Osteocyte (in vitro differentiated cells): Measurements from ENCODE around the gene STAM2. TPM values are rescaled to one million over a fixed set of nuclear protein-coding genes. Genes with fewer than 3 reads are reported as not detected.
"Not testable (repeated sequence)": the region's sequence is repeated elsewhere in the genome, so short reads cannot be mapped to it uniquely, and the experiment has no call there.

ENCODE experiments used
- DNase-seq: peaks from one replicate; pipeline ENCODE4 v3.0.0; 2021; ENCODE audit warnings: mixed read lengths; ENCODE audit not compliant: unreplicated experiment; ENCODE audit errors: extremely low spot score
- H3K27ac Mint-ChIP-seq: one replicate; pipeline ENCODE4 v1.8.0; 2021; ENCODE audit warnings: mild to moderate bottlenecking, mixed read lengths; ENCODE audit not compliant: unreplicated experiment
- H3K27me3 Mint-ChIP-seq: one replicate; pipeline ENCODE4 v1.8.0; 2021; ENCODE audit warnings: mixed read lengths; ENCODE audit not compliant: unreplicated experiment
- H3K36me3 Mint-ChIP-seq: one replicate; pipeline ENCODE4 v1.8.0; 2021; ENCODE audit warnings: mixed read lengths; ENCODE audit not compliant: unreplicated experiment
- H3K4me1 Mint-ChIP-seq: one replicate; pipeline ENCODE4 v1.8.0; 2021; ENCODE audit warnings: mixed read lengths; ENCODE audit not compliant: unreplicated experiment
- H3K4me3 Mint-ChIP-seq: one replicate; pipeline ENCODE4 v1.8.0; 2021; ENCODE audit warnings: mild to moderate bottlenecking, moderate library complexity, mixed read lengths; ENCODE audit not compliant: unreplicated experiment
- H3K9me3 Mint-ChIP-seq: one replicate; pipeline ENCODE4 v1.8.0; 2021; ENCODE audit warnings: mixed read lengths; ENCODE audit not compliant: unreplicated experiment
- CTCF ChIP-seq: fragments of 200-600 bp; sonication (generic); IDR thresholded peaks from 2 replicates; pipeline ENCODE4 v1.5.0; 2021; ENCODE audit warnings: antibody characterized with exemption, mild to moderate bottlenecking, moderate library complexity
- total RNA-seq: library from RNA; stranded (reverse); gene quantifications from 2 replicates; pipeline ENCODE4 v1.2.1, GENCODE V29; 2021

STAM2 gene
- total RNA-seq, 1 donor from 2014 or later, result 43.0 TPM

- no peaks in the 10 kb centered on the region for H3K4me1 Mint-ChIP-seq
- DNase-seq, result no peak
- no peak for TF ChIP-seq CTCF
- H3K27me3 Mint-ChIP-seq, result no peaks in the 10 kb centered on the region
- no peak overlapping the region for H3K4me3 Mint-ChIP-seq
- no peak overlapping the region for H3K27ac Mint-ChIP-seq
- H3K9me3 Mint-ChIP-seq, result no peaks in the 10 kb centered on the region
- peaks cover 29% of the 10 kb centered on the region for H3K36me3 Mint-ChIP-seq
These were observed 48.9 kb downstream of the STAM2 start for GRCh38 chr2:152126664-152127063.

- DNase-seq, result no peak
- Mint-ChIP-seq H3K4me3 (no peak overlapping the region), H3K4me1 (peaks cover 12% of the 10 kb centered on the region), H3K36me3 (peaks cover 24% of the 10 kb centered on the region), H3K9me3 (no peaks in the 10 kb centered on the region), H3K27me3 (no peaks in the 10 kb centered on the region), H3K27ac (no peak overlapping the region)
- no peak for TF ChIP-seq CTCF
These were observed 53.4 kb downstream of the STAM2 start for GRCh38 chr2:152122161-152122560.

GRCh38 chr2:152120430-152120829 is 55.1 kb downstream of the STAM2 start:
- H3K4me3 Mint-ChIP-seq, result no peak overlapping the region
- no peak for DNase-seq
- H3K9me3 Mint-ChIP-seq, result no peaks in the 10 kb centered on the region
- no peak overlapping the region for H3K27ac Mint-ChIP-seq
- H3K27me3 Mint-ChIP-seq, result no peaks in the 10 kb centered on the region
- no peak for TF ChIP-seq CTCF
- H3K4me1 Mint-ChIP-seq, result peaks cover 12% of the 10 kb centered on the region
- H3K36me3 Mint-ChIP-seq, result peaks cover 24% of the 10 kb centered on the region

DNA sequence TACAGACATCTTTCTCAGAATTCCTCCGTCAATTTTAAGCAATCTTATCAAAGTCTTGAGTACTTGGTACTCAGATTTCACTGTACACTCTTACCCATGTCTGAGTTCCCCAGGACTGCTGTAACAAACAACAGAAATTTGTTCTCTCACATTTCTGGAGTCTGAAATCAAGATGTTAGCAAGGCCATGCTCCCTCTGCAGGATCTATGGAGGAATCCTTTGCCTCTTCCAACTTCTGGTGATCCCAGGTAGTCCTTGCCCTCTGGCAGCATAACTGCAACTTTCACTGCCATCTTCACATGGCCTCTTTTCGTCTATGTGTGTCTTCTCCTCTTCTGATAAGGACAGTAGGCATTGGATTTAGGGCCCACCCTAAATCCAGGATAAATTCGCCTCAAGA is 59.6 kb downstream of the STAM2 start:
- TF ChIP-seq CTCF, result no peak
- H3K27me3 Mint-ChIP-seq, result no peaks in the 10 kb centered on the region
- no peaks in the 10 kb centered on the region for H3K9me3 Mint-ChIP-seq
- DNase-seq, result no peak
- H3K27ac Mint-ChIP-seq, result no peak overlapping the region
- no peak overlapping the region for H3K4me3 Mint-ChIP-seq
- H3K36me3 Mint-ChIP-seq, result peaks cover 7% of the 10 kb centered on the region
- H3K4me1 Mint-ChIP-seq, result peaks cover 12% of the 10 kb centered on the region

DNA sequence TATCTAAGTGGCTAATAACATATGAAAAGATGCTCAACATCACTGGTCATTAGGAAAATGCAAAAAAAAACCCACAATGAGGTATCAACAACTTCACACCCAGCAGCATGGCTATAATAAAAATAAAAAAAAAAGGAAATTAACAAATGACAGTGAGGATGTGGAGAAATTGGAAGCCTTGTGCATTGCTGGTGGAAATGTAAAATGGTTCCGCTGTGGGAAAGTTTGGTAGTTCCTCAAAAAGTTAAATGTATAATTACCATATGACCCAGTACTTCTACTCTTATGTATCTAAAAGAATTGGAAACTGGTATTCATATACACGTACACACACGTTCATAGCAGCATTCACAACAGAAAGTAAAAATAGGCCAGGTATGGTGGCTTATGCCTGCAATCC is 61.2 kb downstream of the STAM2 start:
- H3K4me1 Mint-ChIP-seq, result peaks cover 3% of the 10 kb centered on the region
- no peak overlapping the region for H3K4me3 Mint-ChIP-seq
- DNase-seq, result no peak
- H3K36me3 Mint-ChIP-seq, result peaks cover 7% of the 10 kb centered on the region
- H3K9me3 Mint-ChIP-seq, result no peaks in the 10 kb centered on the region
- no peaks in the 10 kb centered on the region for H3K27me3 Mint-ChIP-seq
- no peak overlapping the region for H3K27ac Mint-ChIP-seq
- TF ChIP-seq CTCF, result no peak

- not testable (repeated sequence) for H3K27me3 Mint-ChIP-seq, H3K4me3 Mint-ChIP-seq, H3K27ac Mint-ChIP-seq, DNase-seq, H3K9me3 Mint-ChIP-seq, H3K4me1 Mint-ChIP-seq, H3K36me3 Mint-ChIP-seq
These were observed 68.4 kb downstream of the STAM2 start for GRCh38 chr2:152107140-152107539.
